GM21423 (cell line): ENCODE measurements around the gene TRIM14.
"Not testable (repeated sequence)": the region's sequence is repeated elsewhere in the genome, so short reads cannot be mapped to it uniquely, and the experiment has no call there.

Source experiments
- ATAC-seq: cut with Tn5 transposase; IDR thresholded peaks from one replicate; pipeline ENCODE4 v1.9.1; 2021; ENCODE audit warnings: mild to moderate bottlenecking, moderate library complexity; ENCODE audit not compliant: unreplicated experiment

TRIM14 gene

GRCh38 chr9:98050351-98050750 is 68.7 kb downstream of the TRIM14 start:
- ATAC-seq, result no peak

DNA sequence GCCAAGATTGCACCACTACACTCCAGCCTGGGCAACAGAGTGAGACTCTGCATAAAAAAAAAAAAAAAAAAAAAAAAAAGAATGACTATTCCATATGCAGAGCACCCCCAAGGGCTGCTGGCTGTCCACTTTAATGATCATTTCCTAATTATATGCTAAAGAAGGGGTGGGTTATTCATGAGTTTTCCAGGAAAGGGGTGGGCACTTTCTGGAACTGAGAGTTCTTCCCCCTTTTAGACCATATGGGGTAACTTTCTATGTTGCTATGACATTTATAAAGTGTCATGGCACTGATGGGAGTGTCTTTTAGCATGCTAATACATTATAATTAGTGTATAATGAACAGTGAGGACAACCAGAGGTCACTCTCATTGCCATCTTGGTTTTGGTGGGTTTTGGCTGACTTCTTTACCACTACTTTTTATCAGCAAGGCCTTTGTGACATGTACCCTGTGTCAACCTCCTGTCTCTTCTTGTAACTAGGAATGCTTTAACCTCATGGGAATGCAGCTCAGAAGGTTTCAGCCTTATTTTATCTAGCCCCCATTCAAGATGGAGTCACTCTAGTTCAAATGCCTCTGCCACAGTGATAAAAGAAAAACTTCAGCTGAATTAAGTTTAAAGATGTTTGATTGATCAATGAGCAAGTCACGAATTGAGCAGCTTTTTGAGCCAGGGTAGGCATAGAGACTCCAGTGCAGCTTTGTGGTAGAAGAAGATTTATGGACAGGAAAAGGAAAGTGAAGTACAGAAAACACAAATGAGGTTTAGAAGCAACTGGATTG is 69.5 kb downstream of the TRIM14 start:
- no peak for ATAC-seq

- no peak for ATAC-seq
These were observed 72.0 kb downstream of the TRIM14 start for GRCh38 chr9:98047002-98047401.

GRCh38 chr9:98046180-98046543 is 72.9 kb downstream of the TRIM14 start:
- no peak for ATAC-seq

GRCh38 chr9:98045234-98046179 is 73.5 kb downstream of the TRIM14 start:
- ATAC-seq, result peak; percentile 86

GRCh38 chr9:98043915-98044314 is 75.1 kb downstream of the TRIM14 start:
- ATAC-seq, result no peak

DNA sequence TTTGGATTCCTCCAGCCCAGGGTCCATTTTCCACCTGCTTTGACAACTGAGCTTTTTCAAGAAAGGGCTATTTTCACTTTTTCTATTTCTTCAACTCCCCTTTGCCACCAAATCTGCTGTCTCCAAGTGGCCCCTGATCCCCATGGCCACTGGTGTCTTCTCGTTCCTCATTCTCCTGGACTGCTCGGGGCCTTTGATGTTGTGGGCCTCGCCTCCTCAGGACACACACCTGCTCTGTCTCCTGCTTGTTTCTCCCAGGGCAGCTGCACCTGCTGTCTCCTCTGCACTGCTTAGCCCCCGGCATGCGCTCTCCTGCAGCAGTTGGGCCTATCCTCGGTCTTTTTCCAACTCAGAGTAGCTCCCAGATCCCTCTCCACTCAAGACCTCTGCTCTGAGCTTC is 78.8 kb downstream of the TRIM14 start:
- ATAC-seq, result no peak

DNA sequence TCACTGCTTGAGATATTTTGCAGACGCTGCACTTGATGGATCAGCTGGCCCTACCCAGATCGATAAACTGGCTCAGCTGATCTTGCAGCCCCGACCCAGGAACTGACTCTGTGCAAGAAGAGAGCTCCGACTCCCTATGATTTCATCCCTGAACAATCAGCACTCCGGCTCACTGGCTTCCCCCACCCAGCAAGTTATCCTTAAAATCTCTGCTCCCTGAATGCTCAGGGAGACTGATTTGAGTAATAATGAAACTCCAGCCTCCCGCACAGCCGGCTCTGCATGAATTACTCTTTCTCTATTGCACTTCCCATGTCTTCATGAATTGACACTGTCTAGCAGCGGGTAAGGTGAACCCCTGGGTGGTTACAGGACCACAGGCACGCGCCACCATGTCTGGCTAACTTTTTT is 79.4 kb downstream of the TRIM14 start:
- ATAC-seq, result no peak

GRCh38 chr9:98038958-98039357 is 80.1 kb downstream of the TRIM14 start:
- no peak for ATAC-seq

GRCh38 chr9:98037357-98037756 is 81.7 kb downstream of the TRIM14 start:
- ATAC-seq, result no peak

- ATAC-seq, result peak; percentile 67
These were observed 84.2 kb downstream of the TRIM14 start for GRCh38 chr9:98034593-98035546.

DNA sequence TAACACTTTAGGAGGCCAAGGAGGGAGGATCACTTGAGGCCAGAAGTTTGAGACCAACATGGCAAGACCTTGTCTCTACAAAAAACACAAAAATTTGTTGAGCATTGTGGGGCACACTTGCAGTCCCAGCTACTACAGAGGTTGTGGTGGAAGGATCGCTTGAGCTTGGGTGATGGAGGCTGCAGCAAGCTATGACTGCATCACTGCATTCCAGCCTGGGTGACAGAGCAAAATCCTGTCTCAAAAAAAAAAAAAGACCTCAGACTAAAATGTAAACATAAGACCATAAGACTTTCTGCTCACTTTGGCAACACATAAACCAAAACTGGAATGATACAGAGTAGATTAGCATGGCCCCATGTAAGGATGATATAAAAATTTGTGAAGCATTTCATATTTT is 87.1 kb downstream of the TRIM14 start:
- no peak for ATAC-seq

GRCh38 chr9:98031169-98031568 is 87.9 kb downstream of the TRIM14 start:
- no peak for ATAC-seq

DNA sequence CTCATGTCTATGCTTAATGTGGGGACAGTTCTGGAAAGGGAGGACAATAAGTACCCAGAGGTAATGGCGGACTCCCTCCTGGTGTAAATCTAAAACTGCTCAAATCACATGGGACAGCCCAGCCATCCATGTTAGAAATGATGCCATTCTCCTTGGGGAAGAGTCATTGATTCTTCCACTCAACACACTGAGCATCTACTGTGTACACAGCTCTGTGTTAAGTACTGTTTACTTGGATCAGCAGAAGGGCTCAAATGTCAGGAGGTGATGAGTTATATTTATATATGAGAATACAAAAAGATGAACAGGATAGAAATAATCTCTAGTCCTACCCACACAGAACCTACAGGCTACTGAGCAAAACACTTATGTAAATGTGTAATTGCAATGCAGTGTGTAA is 94.3 kb downstream of the TRIM14 start:
- ATAC-seq, result no peak

- ATAC-seq, result no peak
These were observed 96.6 kb downstream of the TRIM14 start for GRCh38 chr9:98022447-98022846.

DNA sequence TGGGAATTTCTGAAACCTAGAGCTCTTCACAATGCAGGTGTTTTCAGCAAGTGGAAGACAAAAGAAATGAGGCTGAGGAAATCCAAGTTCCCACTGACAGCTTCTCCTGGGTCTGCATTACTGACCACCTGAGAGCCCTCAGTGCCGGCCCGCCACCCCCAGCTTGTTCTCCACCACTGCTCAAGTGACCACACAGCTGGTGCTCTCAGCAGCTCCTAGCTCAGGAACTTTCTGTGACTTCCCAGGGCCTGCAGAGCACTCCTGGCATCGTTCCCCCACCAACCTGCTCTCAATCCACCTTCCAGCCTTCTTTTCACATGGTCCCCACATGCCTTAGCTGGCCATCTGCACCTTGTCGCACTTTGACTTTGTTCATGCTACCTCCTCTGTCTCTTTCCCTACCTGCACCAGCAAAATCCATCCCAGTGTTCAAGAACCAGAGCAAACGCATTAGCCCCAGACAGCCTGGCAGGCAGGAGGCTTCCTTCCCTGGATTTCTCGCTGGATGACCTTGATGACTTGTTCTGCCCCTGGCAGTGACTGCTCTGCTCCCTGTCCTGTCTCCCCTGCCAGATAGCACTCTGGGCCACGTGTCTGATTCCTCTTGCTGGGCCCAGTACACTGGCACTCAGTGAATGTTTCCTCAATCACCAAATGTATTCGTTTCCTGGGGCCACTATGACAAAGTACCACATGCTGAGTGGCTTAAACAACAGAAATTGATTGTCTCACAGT is 97.5 kb downstream of the TRIM14 start:
- no peak for ATAC-seq

GRCh38 chr9:98020476-98021145 is 98.4 kb downstream of the TRIM14 start:
- ATAC-seq, result no peak

DNA sequence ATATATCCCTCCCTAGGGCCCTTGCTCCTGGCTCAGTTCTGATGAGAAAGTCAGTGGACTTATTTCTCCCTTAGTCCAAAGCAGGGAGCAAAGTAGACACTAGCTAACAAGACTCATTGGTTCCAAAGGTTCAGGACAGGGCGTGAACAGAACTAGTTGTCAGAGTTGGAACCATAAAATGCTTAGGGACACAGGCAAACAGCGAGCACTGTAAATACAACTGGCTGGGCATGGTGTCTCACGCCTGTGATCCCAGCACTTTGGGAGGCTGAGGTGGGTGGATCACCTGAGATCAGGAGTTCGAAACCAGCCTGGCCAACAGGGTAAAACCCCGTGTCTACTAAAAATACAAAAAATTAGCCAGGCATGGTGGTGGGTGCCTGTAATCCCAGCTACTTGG is 99.2 kb downstream of the TRIM14 start:
- not testable (repeated sequence) for ATAC-seq
